Activated T-helper 17 cell treated with anti-CD3 and anti-CD28 coated beads, Interleukin-2, amount 50 U/mL, for 72 hours (primary cell): ENCODE data around the gene TPRN. TPM values are rescaled to one million over a fixed set of nuclear protein-coding genes. Genes with fewer than 3 reads are reported as not detected.

Experiments used
- ATAC-seq: fragments of 150-1000 bp; cut with Tn5 transposase; replicated peaks from 2 replicates; pipeline ENCODE4 v1.10.0; 2021; ENCODE audit warnings: mild to moderate bottlenecking, moderate library complexity
- H3K27ac Mint-ChIP-seq: one replicate; pipeline ENCODE4 v1.8.0; 2022; ENCODE audit warnings: mixed read lengths
- H3K27me3 Mint-ChIP-seq: one replicate; pipeline ENCODE4 v1.8.0; 2022; ENCODE audit warnings: mixed read lengths
- H3K36me3 Mint-ChIP-seq: one replicate; pipeline ENCODE4 v1.8.0; 2022; ENCODE audit warnings: low read depth, mild to moderate bottlenecking, mixed read lengths
- H3K4me1 Mint-ChIP-seq: one replicate; pipeline ENCODE4 v1.8.0; 2022; ENCODE audit warnings: mixed read lengths
- H3K4me3 Mint-ChIP-seq: one replicate; pipeline ENCODE4 v1.8.0; 2022; ENCODE audit warnings: mild to moderate bottlenecking, mixed read lengths
- H3K9me3 Mint-ChIP-seq: one replicate; pipeline ENCODE4 v1.8.0; 2022; ENCODE audit warnings: mixed read lengths
- total RNA-seq, 2 donors: library from RNA; stranded (reverse); gene quantifications; one replicate each; pipeline ENCODE4 v1.2.3, GENCODE V29; 2022

TPRN gene
- total RNA-seq, 2 donors from 2014 or later: 5.5 to 9.4 TPM

GRCh38 chr9:137221506-137222111 lies 21.1 kb upstream of the TPRN start:
- Mint-ChIP-seq H3K9me3 (no peaks in the 10 kb centered on the region), H3K36me3 (no peaks in the 10 kb centered on the region), H3K27ac (no peak overlapping the region), H3K4me1 (no peaks in the 10 kb centered on the region), H3K4me3 (no peak overlapping the region), H3K27me3 (no peaks in the 10 kb centered on the region)
- ATAC-seq: no peak

DNA sequence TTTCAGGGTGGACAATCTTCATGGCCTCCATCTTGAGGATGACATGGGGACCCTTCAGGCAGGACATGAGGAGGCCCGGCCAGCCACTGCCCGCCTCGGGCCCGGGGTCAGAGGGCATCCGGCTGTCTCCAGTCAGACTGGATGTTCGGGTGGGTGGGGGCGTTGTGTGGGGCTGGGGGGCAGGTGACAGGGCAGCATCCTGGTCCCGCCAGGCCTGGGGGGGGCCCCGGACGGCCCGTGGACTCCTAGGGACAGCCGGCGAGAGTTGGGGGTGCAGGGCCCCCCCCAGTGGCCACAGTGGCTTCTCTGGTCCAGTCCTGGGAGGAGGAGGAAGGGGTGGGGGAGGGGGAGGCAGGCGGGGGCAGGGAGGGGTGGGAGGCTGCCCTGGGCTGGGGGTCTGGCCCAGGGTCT lies 20.6 kb upstream of the TPRN start:
- Mint-ChIP-seq H3K9me3 (no peaks in the 10 kb centered on the region), H3K4me1 (no peaks in the 10 kb centered on the region), H3K27ac (no peak overlapping the region), H3K27me3 (no peaks in the 10 kb centered on the region), H3K4me3 (peak overlapping the region; percentile 21), H3K36me3 (no peaks in the 10 kb centered on the region)
- no peak for ATAC-seq

GRCh38 chr9:137220317-137221094 lies 20.0 kb upstream of the TPRN start:
- no peaks in the 10 kb centered on the region for H3K27me3 Mint-ChIP-seq
- no peaks in the 10 kb centered on the region for H3K36me3 Mint-ChIP-seq
- ATAC-seq: no peak
- H3K4me3 Mint-ChIP-seq: peak overlapping the region; percentile 21
- no peaks in the 10 kb centered on the region for H3K4me1 Mint-ChIP-seq
- no peak overlapping the region for H3K27ac Mint-ChIP-seq
- no peaks in the 10 kb centered on the region for H3K9me3 Mint-ChIP-seq

- Mint-ChIP-seq H3K36me3 (no peaks in the 10 kb centered on the region), H3K4me3 (no peak overlapping the region), H3K4me1 (no peaks in the 10 kb centered on the region), H3K27ac (no peak overlapping the region), H3K9me3 (no peaks in the 10 kb centered on the region), H3K27me3 (no peaks in the 10 kb centered on the region)
- ATAC-seq: no peak
Observed at GRCh38 chr9:137219757-137220316, 19.3 kb upstream of the TPRN start.

- Mint-ChIP-seq H3K27ac (no peak overlapping the region), H3K9me3 (no peaks in the 10 kb centered on the region), H3K4me3 (no peak overlapping the region), H3K27me3 (no peaks in the 10 kb centered on the region), H3K4me1 (no peaks in the 10 kb centered on the region), H3K36me3 (no peaks in the 10 kb centered on the region)
- ATAC-seq: no peak
Observed at GRCh38 chr9:137218754-137219271, 18.3 kb upstream of the TPRN start.

DNA sequence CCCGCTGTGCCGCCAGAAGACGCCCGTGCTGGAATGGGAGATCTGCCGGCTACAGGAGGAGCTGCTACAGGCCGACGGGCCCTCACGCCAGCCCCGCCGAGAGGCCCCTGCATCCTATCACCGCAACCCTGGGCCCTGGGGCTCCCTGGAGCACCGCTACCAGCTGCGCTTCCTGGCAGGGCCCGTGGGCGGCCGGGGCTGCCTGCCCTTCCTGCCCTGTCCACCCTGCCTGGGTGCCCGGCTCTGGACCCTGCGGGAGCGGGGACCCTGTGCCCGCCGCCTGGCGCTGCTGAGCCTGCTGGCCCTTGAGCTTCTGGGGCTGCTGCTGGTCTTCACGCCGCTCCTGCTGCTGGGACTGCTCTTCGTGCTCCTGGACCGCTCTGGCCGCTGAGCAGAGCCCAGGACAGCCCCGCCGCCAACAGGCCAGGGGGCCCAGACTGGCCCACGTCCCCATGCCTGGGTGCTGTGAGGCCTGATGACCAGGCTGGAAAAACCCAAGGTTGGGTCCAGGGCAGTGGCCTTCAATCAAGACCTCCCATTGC lies 17.7 kb upstream of the TPRN start:
- ATAC-seq: no peak
- Mint-ChIP-seq H3K4me3 (no peak overlapping the region), H3K27me3 (no peaks in the 10 kb centered on the region), H3K27ac (no peak overlapping the region), H3K36me3 (no peaks in the 10 kb centered on the region), H3K4me1 (no peaks in the 10 kb centered on the region), H3K9me3 (no peaks in the 10 kb centered on the region)

- Mint-ChIP-seq H3K4me1 (no peaks in the 10 kb centered on the region), H3K27me3 (no peaks in the 10 kb centered on the region), H3K9me3 (no peaks in the 10 kb centered on the region), H3K4me3 (no peak overlapping the region), H3K27ac (no peak overlapping the region), H3K36me3 (no peaks in the 10 kb centered on the region)
- no peak for ATAC-seq
Observed at GRCh38 chr9:137217276-137218211, 17.0 kb upstream of the TPRN start.

GRCh38 chr9:137216188-137216965 lies 15.8 kb upstream of the TPRN start:
- Mint-ChIP-seq H3K36me3 (no peaks in the 10 kb centered on the region), H3K4me1 (no peaks in the 10 kb centered on the region), H3K9me3 (no peaks in the 10 kb centered on the region), H3K27me3 (no peaks in the 10 kb centered on the region), H3K4me3 (no peak overlapping the region), H3K27ac (no peak overlapping the region)
- no peak for ATAC-seq

GRCh38 chr9:137215196-137215986 lies 14.8 kb upstream of the TPRN start:
- Mint-ChIP-seq H3K9me3 (no peaks in the 10 kb centered on the region), H3K4me1 (no peaks in the 10 kb centered on the region), H3K4me3 (no peak overlapping the region), H3K36me3 (no peaks in the 10 kb centered on the region), H3K27ac (no peak overlapping the region), H3K27me3 (no peaks in the 10 kb centered on the region)
- ATAC-seq: no peak

GRCh38 chr9:137214620-137215019 lies 14.1 kb upstream of the TPRN start:
- Mint-ChIP-seq H3K4me3 (no peak overlapping the region), H3K9me3 (no peaks in the 10 kb centered on the region), H3K36me3 (no peaks in the 10 kb centered on the region), H3K4me1 (no peaks in the 10 kb centered on the region), H3K27ac (no peak overlapping the region), H3K27me3 (no peaks in the 10 kb centered on the region)
- ATAC-seq: no peak

- peaks cover 11% of the 10 kb centered on the region for H3K36me3 Mint-ChIP-seq
- H3K27ac Mint-ChIP-seq: no peak overlapping the region
- H3K4me1 Mint-ChIP-seq: no peaks in the 10 kb centered on the region
- H3K27me3 Mint-ChIP-seq: no peaks in the 10 kb centered on the region
- no peak for ATAC-seq
- no peaks in the 10 kb centered on the region for H3K9me3 Mint-ChIP-seq
- no peak overlapping the region for H3K4me3 Mint-ChIP-seq
Observed at GRCh38 chr9:137213160-137214060, 12.9 kb upstream of the TPRN start.

DNA sequence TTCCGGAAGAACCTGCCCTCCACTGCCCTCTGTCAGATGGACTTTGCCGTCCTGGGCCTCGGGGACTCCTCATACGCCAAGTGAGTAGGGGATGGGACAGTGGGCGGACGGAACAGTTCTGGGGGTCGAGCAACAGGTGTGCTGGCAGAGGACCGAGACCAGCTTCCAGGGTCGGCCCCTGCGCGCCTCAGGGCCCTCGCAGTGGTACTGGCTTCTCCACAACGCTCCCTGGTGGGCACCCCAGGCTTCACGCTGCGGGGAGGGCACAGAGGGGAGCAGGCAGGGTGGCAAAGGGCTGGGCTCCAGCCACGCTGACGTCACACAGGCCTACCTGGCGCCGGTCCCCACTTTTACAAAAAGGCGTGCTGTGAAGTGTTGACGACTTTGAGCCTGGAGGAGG lies 12.0 kb upstream of the TPRN start:
- Mint-ChIP-seq H3K9me3 (no peaks in the 10 kb centered on the region), H3K27ac (no peak overlapping the region), H3K4me1 (peaks cover 2% of the 10 kb centered on the region), H3K36me3 (peaks cover 18% of the 10 kb centered on the region), H3K27me3 (no peaks in the 10 kb centered on the region), H3K4me3 (no peak overlapping the region)
- ATAC-seq: no peak
